ENCODE measurements around the gene USP25.
A peak's percentile ranks its signal among the peaks of the same experiment; 100 is the strongest.
"Not testable (repeated sequence)": the region's sequence is repeated elsewhere in the genome, so short reads cannot be mapped to it uniquely, and the experiment has no call there.

Gene USP25

GRCh38 chr21:15732996-15733329 is 3.2 kb downstream of the USP25 start:
- DNase-seq = no peak

GRCh38 chr21:15735409-15735808 is 5.6 kb downstream of the USP25 start:
- DNase-seq = no peak

- peak; percentile 50 for DNase-seq
Observed at GRCh38 chr21:15735931-15736330, 6.1 kb downstream of the USP25 start.

GRCh38 chr21:15738779-15739178 is 9.0 kb downstream of the USP25 start:
- not testable (repeated sequence) for DNase-seq

- DNase-seq = no peak
Observed at GRCh38 chr21:15740383-15740782, 10.6 kb downstream of the USP25 start.

GRCh38 chr21:15741510-15741909 is 11.7 kb downstream of the USP25 start:
- no peak for DNase-seq

- DNase-seq = peak; percentile 66
Observed at GRCh38 chr21:15742052-15742670, 12.4 kb downstream of the USP25 start.

GRCh38 chr21:15742694-15743093 is 12.9 kb downstream of the USP25 start:
- no peak for DNase-seq

GRCh38 chr21:15743593-15743992 is 13.8 kb downstream of the USP25 start:
- DNase-seq = no peak

- no peak for DNase-seq
Observed at GRCh38 chr21:15744926-15745325, 15.1 kb downstream of the USP25 start.

GRCh38 chr21:15748586-15748985 is 18.8 kb downstream of the USP25 start:
- DNase-seq = no peak

GRCh38 chr21:15749082-15749860 is 19.5 kb downstream of the USP25 start:
- peak; percentile 22 for DNase-seq

GRCh38 chr21:15749861-15750159 is 20.0 kb downstream of the USP25 start:
- DNase-seq = no peak

- DNase-seq = no peak
Observed at GRCh38 chr21:15751037-15751436, 21.3 kb downstream of the USP25 start.

GRCh38 chr21:15751546-15751945 is 21.8 kb downstream of the USP25 start:
- DNase-seq = no peak

- no peak for DNase-seq
Observed at GRCh38 chr21:15752763-15753407, 23.1 kb downstream of the USP25 start.

- DNase-seq = no peak
Observed at GRCh38 chr21:15753741-15754140, 24.0 kb downstream of the USP25 start.

GRCh38 chr21:15754640-15755039 is 24.9 kb downstream of the USP25 start:
- DNase-seq = peak; percentile 24

GRCh38 chr21:15755125-15755524 is 25.3 kb downstream of the USP25 start:
- DNase-seq = no peak

GRCh38 chr21:15759469-15759868 is 29.7 kb downstream of the USP25 start:
- DNase-seq = no peak

- no peak for DNase-seq
Observed at GRCh38 chr21:15761507-15762100, 31.8 kb downstream of the USP25 start.

- peak; percentile 35 for DNase-seq
Observed at GRCh38 chr21:15763359-15763758, 33.6 kb downstream of the USP25 start.

- no peak for DNase-seq
Observed at GRCh38 chr21:15764878-15765277, 35.1 kb downstream of the USP25 start.
